HCT116 (cell line): ENCODE data around the gene ERMP1.

Experiments
- EZH2 ChIP-seq: fragments of 200-600 bp; sonication (generic); IDR thresholded peaks from 2 replicates; pipeline ENCODE4 v1.6.1; 2017; ENCODE audit warnings: antibody characterized with exemption, mixed run types
- POLR2A ChIP-seq: IDR thresholded peaks from 2 replicates; pipeline ENCODE4 v1.7.0; 2011; ENCODE audit warnings: borderline replicate concordance; ENCODE audit not compliant: insufficient read depth, insufficient read length; ENCODE audit errors: extremely low read depth
- SP1 ChIP-seq: IDR thresholded peaks from 2 replicates; pipeline ENCODE4 v1.6.1; 2012; ENCODE audit warnings: low read depth
- SRF ChIP-seq: IDR thresholded peaks from 2 replicates; pipeline ENCODE4 v1.6.1; 2012; ENCODE audit warnings: low read depth
- YY1 ChIP-seq: IDR thresholded peaks from 2 replicates; pipeline ENCODE4 v1.6.1; 2011; ENCODE audit warnings: low read length, low read depth, moderate library complexity, mild to moderate bottlenecking; ENCODE audit not compliant: insufficient replicate concordance; ENCODE audit errors: extremely low read depth
- TF ChIP-seq, protein P1 (sequence below), 3 experiments: fragments of 200-600 bp in 1 of 3; sonication (generic) in 1 of 3; IDR thresholded peaks in 2 of 3; conservative IDR thresholded peaks in 1 of 3; 2 replicates each; pipeline ENCODE4 v1.5.1; 2012 to 2017; ENCODE audit warnings: low read depth in 2 of 3, low read length in 2 of 3, antibody characterized with exemption in 1 of 3, borderline replicate concordance in 1 of 3, control low read depth in 1 of 3, mild to moderate bottlenecking in 1 of 3, mixed read lengths in 1 of 3, mixed run types in 1 of 3, moderate library complexity in 1 of 3; ENCODE audit not compliant: insufficient read depth in 1 of 3
- TF ChIP-seq, protein P2 (sequence below): IDR thresholded peaks from 2 replicates; pipeline ENCODE4 v1.6.1; 2012; ENCODE audit warnings: low read depth
- TF ChIP-seq, protein P3 (sequence below): IDR thresholded peaks from 2 replicates; pipeline ENCODE4 v1.6.1; 2012

DNA sequence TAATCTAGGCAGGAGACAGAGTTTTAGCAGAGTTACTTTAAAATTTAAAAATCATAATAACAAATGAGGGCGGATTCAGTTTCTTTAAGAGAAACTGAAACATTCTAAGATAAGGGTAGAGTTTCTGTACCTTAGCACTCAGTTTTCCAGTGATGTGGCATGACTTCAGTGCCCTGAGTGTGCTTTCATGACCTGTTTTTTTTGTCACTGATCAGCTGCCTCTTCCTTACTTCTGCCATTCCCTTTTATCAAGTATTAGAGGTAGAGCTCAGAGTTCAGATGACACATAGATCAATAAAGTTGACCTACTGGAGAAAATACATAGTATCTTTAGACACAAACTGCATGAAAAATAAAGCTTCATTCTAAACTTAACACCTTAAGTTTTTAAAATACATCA is 82.3 kb downstream of the ERMP1 start:
- TF ChIP-seq, protein P1, sequence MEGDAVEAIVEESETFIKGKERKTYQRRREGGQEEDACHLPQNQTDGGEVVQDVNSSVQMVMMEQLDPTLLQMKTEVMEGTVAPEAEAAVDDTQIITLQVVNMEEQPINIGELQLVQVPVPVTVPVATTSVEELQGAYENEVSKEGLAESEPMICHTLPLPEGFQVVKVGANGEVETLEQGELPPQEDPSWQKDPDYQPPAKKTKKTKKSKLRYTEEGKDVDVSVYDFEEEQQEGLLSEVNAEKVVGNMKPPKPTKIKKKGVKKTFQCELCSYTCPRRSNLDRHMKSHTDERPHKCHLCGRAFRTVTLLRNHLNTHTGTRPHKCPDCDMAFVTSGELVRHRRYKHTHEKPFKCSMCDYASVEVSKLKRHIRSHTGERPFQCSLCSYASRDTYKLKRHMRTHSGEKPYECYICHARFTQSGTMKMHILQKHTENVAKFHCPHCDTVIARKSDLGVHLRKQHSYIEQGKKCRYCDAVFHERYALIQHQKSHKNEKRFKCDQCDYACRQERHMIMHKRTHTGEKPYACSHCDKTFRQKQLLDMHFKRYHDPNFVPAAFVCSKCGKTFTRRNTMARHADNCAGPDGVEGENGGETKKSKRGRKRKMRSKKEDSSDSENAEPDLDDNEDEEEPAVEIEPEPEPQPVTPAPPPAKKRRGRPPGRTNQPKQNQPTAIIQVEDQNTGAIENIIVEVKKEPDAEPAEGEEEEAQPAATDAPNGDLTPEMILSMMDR (IDR thresholded peaks at IDR 0.05 in 2 of 3, conservative IDR thresholded peaks at IDR 0.05 in 1 of 3; ENCODE audit: borderline replicate concordance in 1 of 3, insufficient read depth in 1 of 3, low read depth in 2 of 3, low read length in 2 of 3), result no peak
- TF ChIP-seq, protein P2, sequence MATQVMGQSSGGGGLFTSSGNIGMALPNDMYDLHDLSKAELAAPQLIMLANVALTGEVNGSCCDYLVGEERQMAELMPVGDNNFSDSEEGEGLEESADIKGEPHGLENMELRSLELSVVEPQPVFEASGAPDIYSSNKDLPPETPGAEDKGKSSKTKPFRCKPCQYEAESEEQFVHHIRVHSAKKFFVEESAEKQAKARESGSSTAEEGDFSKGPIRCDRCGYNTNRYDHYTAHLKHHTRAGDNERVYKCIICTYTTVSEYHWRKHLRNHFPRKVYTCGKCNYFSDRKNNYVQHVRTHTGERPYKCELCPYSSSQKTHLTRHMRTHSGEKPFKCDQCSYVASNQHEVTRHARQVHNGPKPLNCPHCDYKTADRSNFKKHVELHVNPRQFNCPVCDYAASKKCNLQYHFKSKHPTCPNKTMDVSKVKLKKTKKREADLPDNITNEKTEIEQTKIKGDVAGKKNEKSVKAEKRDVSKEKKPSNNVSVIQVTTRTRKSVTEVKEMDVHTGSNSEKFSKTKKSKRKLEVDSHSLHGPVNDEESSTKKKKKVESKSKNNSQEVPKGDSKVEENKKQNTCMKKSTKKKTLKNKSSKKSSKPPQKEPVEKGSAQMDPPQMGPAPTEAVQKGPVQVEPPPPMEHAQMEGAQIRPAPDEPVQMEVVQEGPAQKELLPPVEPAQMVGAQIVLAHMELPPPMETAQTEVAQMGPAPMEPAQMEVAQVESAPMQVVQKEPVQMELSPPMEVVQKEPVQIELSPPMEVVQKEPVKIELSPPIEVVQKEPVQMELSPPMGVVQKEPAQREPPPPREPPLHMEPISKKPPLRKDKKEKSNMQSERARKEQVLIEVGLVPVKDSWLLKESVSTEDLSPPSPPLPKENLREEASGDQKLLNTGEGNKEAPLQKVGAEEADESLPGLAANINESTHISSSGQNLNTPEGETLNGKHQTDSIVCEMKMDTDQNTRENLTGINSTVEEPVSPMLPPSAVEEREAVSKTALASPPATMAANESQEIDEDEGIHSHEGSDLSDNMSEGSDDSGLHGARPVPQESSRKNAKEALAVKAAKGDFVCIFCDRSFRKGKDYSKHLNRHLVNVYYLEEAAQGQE, result no peak
- no peak for TF ChIP-seq POLR2A
- TF ChIP-seq YY1, result no peak
- TF ChIP-seq, protein P3, sequence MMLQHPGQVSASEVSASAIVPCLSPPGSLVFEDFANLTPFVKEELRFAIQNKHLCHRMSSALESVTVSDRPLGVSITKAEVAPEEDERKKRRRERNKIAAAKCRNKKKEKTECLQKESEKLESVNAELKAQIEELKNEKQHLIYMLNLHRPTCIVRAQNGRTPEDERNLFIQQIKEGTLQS, result no peak
- no peak for TF ChIP-seq SRF
- TF ChIP-seq SP1, result no peak
- TF ChIP-seq EZH2, result no peak
